ENCODE results near the gene HLA-DQB2. TPM values are rescaled to one million over a fixed set of nuclear protein-coding genes. Genes with fewer than 3 reads are reported as not detected.
"Not testable (repeated sequence)": the region's sequence is repeated elsewhere in the genome, so short reads cannot be mapped to it uniquely, and the experiment has no call there.

The HLA-DQB2 gene
- total RNA-seq, 1 donor from 2014 or later = 0.28 TPM

DNA sequence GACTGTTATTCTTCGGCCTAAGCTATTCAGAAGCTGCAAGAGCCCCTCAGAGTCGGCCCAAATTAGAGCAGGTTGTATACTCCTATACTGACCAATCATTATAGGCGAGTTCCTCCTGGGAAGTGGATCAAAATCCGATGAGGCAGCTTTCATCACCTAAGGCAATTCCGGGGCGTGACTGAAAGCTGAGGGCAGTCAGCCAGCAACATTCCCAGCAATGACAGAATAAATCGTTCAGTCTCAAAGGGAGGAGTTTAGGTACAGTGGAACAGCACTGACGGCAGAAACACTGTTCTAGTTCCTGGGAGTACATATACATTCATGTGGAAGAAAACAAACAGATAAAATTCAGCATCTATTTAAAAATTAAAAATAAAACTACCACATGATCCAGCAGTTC, 10.8 kb downstream of the HLA-DQB2 start:
- ATAC-seq (no peak), DNase-seq (ENCODE audit: low spot score) (no peak)

DNA sequence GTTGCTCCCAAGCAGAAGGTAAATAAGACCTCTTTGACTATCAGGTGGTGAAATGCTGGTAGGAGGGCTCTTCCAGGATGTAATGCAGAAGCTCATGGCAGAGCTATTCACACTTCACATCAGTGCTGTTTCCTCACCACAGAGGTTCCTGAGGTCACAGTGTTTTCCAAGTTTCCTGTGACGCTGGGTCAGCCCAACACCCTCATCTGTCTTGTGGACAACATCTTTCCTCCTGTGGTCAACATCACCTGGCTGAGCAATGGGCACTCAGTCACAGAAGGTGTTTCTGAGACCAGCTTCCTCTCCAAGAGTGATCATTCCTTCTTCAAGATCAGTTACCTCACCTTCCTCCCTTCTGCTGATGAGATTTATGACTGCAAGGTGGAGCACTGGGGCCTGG, 17.7 kb downstream of the HLA-DQB2 start:
- not testable (repeated sequence) for ATAC-seq; DNase-seq (ENCODE audit: low spot score)

DNA sequence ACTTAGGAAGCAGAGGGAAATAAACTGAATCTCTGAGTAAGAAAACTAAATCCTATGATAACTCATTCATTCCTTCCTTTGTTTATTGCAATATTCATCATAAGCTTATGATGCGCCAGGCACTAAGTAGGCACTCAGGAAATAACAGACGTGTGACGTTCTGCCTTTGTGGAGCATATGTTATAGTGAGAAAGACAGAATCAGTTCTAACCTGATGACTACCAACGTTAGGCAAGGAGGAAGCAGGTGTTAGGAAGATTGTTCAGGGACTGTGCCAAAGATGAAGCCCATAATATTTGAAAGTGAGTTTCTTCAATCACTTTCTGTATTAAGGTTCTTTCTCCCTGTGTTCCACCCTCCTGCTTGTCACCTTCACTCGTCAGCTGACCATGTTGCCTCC, 18.6 kb downstream of the HLA-DQB2 start:
- ATAC-seq = no peak

DNA sequence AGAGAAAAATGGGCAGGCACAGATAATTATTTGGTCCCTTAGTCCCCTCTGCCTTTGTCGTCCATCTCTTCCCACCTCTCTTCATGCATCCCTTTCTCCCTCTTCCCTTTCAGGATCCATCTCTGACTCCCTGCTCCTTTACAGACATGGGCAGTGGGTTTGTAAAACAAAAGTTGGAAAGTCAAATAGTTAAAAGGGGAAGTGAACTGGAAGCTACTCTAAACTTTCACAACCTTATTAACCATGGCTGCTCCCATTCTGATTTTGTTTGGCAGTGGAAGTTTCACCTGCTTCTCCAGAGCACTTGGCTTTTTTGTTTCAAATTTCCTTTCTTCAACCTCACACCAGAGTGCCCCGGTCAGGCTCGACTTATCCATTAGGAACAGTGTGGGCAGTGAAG, 21.0 kb downstream of the HLA-DQB2 start:
- no peak for DNase-seq (ENCODE audit: low spot score)
- ATAC-seq = no peak

More for the DNA sequence above, 18.6 kb downstream of the HLA-DQB2 start:
- no peak for DNase-seq (ENCODE audit: low spot score)

DNA sequence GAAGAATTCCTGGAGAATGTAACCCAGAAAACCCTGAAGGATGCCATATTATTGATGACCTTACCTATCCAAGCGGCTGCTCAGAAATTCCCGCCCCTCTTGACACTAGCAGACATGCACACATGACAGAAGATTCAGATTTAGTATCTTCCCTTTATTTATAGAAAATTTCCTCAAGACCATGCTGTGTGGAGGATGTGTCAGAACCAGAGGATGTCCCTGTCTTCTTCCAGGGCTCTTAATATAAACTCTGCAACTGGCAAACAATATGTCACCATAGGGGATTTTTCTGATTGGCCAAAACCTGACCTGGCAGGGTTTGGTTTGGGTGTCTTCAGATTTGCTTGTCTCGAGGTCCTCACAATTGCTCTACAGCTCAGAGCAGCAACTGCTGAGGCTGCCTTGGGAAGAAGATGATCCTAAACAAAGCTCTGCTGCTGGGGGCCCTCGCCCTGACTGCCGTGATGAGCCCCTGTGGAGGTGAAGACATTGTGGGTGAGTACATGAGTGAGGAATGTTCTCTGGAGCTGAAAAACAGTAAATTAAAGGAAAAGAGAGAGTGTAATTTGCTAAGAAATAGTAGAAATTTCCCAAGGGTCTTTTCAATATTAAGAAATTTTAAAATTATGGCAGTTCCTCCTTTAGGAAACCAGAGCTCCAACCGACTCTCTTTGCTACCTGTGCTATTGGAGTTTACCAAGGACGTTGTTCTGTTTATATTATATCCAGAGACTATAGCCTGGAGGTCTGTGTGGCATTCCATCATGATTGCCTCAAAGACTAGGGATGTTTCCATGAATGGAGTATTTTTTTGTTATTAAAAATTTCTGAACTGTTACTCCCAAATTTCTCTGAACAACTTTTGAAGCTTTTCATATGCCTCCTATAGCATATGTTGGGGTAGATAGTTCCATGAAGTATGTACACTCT, 22.0 kb downstream of the HLA-DQB2 start, which contains the start of gene HLA-DQA2:
HLA-DQA2 (plus strand) TSS at position 361 of the 930 bp plus-strand sequence; CDS start at position 414, 53 bp downstream.
- no peak for DNase-seq (ENCODE audit: low spot score)
- ATAC-seq = no peak

DNA sequence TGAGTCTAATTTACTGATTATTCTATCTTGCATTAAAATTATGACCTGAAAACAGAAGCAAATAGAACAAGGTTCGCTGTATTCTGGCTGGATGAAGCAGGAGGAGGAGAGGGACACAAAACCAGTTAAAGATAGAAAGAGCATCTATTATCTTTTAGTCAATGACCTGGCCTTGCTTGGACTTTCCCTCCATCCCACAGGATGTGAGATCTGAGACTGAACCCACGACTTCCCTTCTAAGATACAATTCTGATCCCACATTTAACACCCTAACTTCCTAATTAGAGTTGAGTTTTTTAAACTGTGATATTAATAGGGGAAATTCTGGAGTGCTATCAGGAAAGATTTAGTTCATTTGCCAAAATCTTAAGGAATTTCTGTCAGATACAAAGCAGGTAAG, 25.2 kb downstream of the HLA-DQB2 start:
- no peak for ATAC-seq

DNA sequence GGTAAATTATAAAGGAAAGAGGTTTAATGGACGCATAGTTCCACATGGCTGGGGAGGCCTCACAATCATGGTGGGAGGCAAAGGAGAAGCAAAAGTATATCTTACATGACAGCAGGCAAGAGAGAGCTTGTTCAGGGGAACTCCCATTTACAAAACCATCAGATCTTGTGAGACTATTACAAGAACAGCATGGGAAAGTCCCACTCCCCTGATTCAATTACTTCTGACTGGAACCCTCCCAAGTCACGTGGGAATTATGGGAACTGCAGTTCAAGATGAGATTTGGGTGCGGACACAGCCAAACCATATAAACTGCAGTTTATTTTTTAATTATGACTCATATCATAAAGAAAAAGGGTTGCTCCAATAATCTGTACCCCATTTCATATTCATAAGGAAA, 44.5 kb downstream of the HLA-DQB2 start:
- no peak for DNase-seq (ENCODE audit: low spot score)
- no peak for ATAC-seq

More for the DNA sequence above, 25.2 kb downstream of the HLA-DQB2 start:
- DNase-seq (ENCODE audit: low spot score) = no peak

DNA sequence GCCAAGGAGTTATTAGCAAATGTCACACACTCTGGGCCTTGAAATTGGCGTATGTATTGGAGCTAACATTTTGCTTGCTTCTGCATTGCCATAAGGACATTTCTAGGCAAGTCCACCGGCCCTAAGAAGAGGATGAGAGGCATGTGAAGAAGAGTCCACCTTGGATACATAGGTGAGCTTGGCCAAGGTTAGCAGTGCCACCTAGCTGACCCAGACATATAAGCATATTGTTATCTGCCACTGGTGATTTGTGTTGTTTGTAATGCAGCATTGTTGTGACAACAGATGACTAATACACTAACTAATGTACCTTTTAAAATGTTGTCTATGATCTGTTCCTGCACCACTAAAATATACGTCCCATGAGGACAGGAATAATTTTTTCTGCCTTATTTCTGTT, 46.9 kb downstream of the HLA-DQB2 start:
- ATAC-seq (no peak), DNase-seq (ENCODE audit: low spot score) (no peak)

DNA sequence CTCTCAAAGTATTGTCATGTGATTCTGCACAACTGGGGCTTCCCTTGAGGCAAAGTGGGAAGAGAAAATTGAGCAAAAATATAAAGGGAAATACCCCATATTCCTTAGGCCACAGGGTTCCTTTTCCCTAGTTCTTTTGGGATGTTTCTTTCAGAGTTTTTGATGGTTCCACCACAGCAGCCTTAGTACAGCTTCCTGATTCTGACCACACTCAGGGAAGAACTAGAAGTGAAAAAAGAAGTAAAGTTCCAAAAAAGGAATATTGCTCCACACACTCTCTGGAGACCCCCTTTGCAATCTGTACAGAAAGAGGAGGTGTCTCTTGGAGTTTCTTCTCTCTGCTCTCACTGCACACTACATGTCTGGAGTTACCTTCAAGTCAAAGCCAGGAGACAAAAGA, 50.1 kb downstream of the HLA-DQB2 start:
- ATAC-seq = no peak
- DNase-seq (ENCODE audit: low spot score) = no peak

DNA sequence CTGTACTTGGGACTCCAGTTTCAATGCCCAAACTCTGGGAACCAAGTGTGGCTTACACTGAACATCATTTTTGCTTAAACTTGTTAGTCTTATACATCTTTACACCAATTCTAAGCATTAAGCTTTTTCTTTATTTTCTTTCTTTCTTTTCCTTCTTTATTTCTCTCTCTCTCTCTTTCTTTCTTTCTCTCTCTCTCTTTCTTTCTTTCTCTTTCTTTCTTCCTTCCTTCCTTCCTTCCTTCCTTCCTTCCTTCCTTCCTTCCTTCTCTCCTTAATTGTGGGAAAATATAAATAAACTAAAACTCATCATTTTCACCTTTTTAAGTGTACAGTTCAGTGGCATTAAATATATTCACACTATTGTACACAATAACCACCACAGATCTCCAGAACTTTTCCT, 53.7 kb downstream of the HLA-DQB2 start:
- DNase-seq (ENCODE audit: low spot score) = no peak
- no peak for ATAC-seq

Other genes with a start within 250 kb of the HLA-DQB2 start
- 2.1 TPM for gene HLA-DRB5, start 233.2 kb downstream of the HLA-DQB2 start, total RNA-seq
- gene HLA-DRB1, start 173.7 kb downstream of the HLA-DQB2 start, total RNA-seq = 15.3 TPM
- gene HLA-DQA1, start 126.1 kb downstream of the HLA-DQB2 start, total RNA-seq = 1.2 TPM
- 0.68 TPM for gene HLA-DQB1, start 96.9 kb downstream of the HLA-DQB2 start, total RNA-seq
- not detected for gene HLA-DQA2, start 22.1 kb downstream of the HLA-DQB2 start, total RNA-seq
- not detected for gene HLA-DOB, start 53.5 kb upstream of the HLA-DQB2 start, total RNA-seq
- 11.8 TPM for gene TAP2, start 75.2 kb upstream of the HLA-DQB2 start, total RNA-seq
- gene PSMB8, start 80.5 kb upstream of the HLA-DQB2 start, total RNA-seq = 41.1 TPM
- 10.6 TPM for gene TAP1, start 90.2 kb upstream of the HLA-DQB2 start, total RNA-seq
- gene PSMB9, start 90.7 kb upstream of the HLA-DQB2 start, total RNA-seq = 13.9 TPM
- gene HLA-DMB, start 177.5 kb upstream of the HLA-DQB2 start, total RNA-seq = 2.6 TPM
- gene HLA-DMA, start 189.6 kb upstream of the HLA-DQB2 start, total RNA-seq = 6.6 TPM
- gene BRD2, start 205.1 kb upstream of the HLA-DQB2 start, total RNA-seq = 76.2 TPM
- 0.70 TPM for gene HLA-DOA, start 246.1 kb upstream of the HLA-DQB2 start, total RNA-seq

Measured in left lobe of liver (tissue), 2 donors.